SK-N-SH (cell line): ENCODE measurements around the gene CALD1.

Experiments used
- CTCF ChIP-seq: fragments of 200-600 bp; sonication (generic); IDR thresholded peaks from 2 replicates; pipeline ENCODE4 v1.6.1; 2017; ENCODE audit warnings: antibody characterized with exemption, mild to moderate bottlenecking, moderate library complexity
- REST ChIP-seq: IDR thresholded peaks from 2 replicates; pipeline ENCODE4 v1.6.1; 2012; ENCODE audit warnings: mild to moderate bottlenecking, low read depth, low read length, moderate library complexity
- YY1 ChIP-seq: IDR thresholded peaks from 2 replicates; pipeline ENCODE4 v1.4.0; 2012; ENCODE audit warnings: low read depth, mild to moderate bottlenecking

GRCh38 chr7:135012229-135012628 is 232.8 kb downstream of the CALD1 start:
- TF ChIP-seq CTCF = no peak
- TF ChIP-seq REST = no peak
- TF ChIP-seq YY1 = no peak
